WTC11 (cell line): ENCODE measurements around the gene CDK18. TPM values are rescaled to one million over a fixed set of nuclear protein-coding genes. Genes with fewer than 3 reads are reported as not detected.

Experiments used
- ATAC-seq: fragments of 200-7000 bp; cut with Tn5 transposase; 2 replicates; pipeline ENCODE4 v1.10.0; 2021; ENCODE audit warnings: mild to moderate bottlenecking, moderate library complexity
- CTCF ChIA-PET: fragments of 300-600 bp; sonication (Branson Sonifier 250); formaldehyde crosslinking; loops from one replicate; lab custom pipeline; 2021; ENCODE audit warnings: antibody characterized with exemption; lab: Charles Lee
- POLR2A ChIA-PET: fragments of 350-600 bp; sonication (Branson Sonifier 250); formaldehyde crosslinking; loops from one replicate; lab custom pipeline; 2021; ENCODE audit warnings: antibody characterized with exemption; lab: Charles Lee
- DNase-seq: peaks from one replicate; pipeline ENCODE4 v3.0.0; 2021; ENCODE audit warnings: low spot score
- H3K27ac Mint-ChIP-seq: 2 replicates; pipeline ENCODE4 v1.8.0; 2021; ENCODE audit warnings: mixed read lengths
- H3K27me3 Mint-ChIP-seq: 2 replicates; pipeline ENCODE4 v1.8.0; 2021; ENCODE audit warnings: low read depth, mild to moderate bottlenecking, moderate library complexity, mixed read lengths
- H3K36me3 Mint-ChIP-seq: 2 replicates; pipeline ENCODE4 v1.8.0; 2021; ENCODE audit warnings: mixed read lengths
- H3K4me1 Mint-ChIP-seq: 2 replicates; pipeline ENCODE4 v1.8.0; 2022; ENCODE audit warnings: mixed read lengths
- H3K4me3 Mint-ChIP-seq: 2 replicates; pipeline ENCODE4 v1.8.0; 2021; ENCODE audit warnings: mild to moderate bottlenecking, moderate library complexity, mixed read lengths
- H3K9me3 Mint-ChIP-seq: 2 replicates; pipeline ENCODE4 v1.8.0; 2021; ENCODE audit warnings: mixed read lengths
- ATF2 ChIP-seq: sonication (generic); formaldehyde crosslinking; IDR thresholded peaks from 2 replicates; pipeline ENCODE4 v1.8.1; 2022; ENCODE audit warnings: low read depth, missing genetic modification reagents, borderline replicate concordance
- CBFB ChIP-seq: sonication (generic); formaldehyde crosslinking; IDR thresholded peaks from 2 replicates; pipeline ENCODE4 v1.8.1; 2022; ENCODE audit warnings: mild to moderate bottlenecking, low read depth, missing genetic modification reagents
- CTCF ChIP-seq: fragments of 200-600 bp; IDR thresholded peaks from 2 replicates; pipeline ENCODE4 v1.8.0; 2022; ENCODE audit warnings: antibody characterized with exemption
- E2F4 ChIP-seq: sonication (generic); formaldehyde crosslinking; IDR thresholded peaks from 2 replicates; pipeline ENCODE4 v1.8.1; 2022; ENCODE audit warnings: low read depth, mild to moderate bottlenecking, moderate library complexity, missing genetic modification reagents, borderline replicate concordance
- E2F5 ChIP-seq: sonication (generic); formaldehyde crosslinking; IDR thresholded peaks from 2 replicates; pipeline ENCODE4 v1.8.1; 2022; ENCODE audit warnings: mild to moderate bottlenecking, moderate library complexity, missing genetic modification reagents
- ELF4 ChIP-seq: sonication (generic); formaldehyde crosslinking; IDR thresholded peaks from 2 replicates; pipeline ENCODE4 v1.8.1; 2022; ENCODE audit warnings: low read depth, mild to moderate bottlenecking, moderate library complexity, missing genetic modification reagents
- ESRRA ChIP-seq: sonication (generic); formaldehyde crosslinking; IDR thresholded peaks from 2 replicates; pipeline ENCODE4 v1.8.1; 2022; ENCODE audit warnings: mild to moderate bottlenecking, missing genetic modification reagents, borderline replicate concordance
- GRHL2 ChIP-seq: fragments of 250-450 bp; sonication (Bioruptor Pico); IDR thresholded peaks from 2 replicates; pipeline ENCODE4 v1.8.0; 2022; ENCODE audit warnings: mild to moderate bottlenecking, moderate library complexity; ENCODE audit not compliant: insufficient replicate concordance, severe bottlenecking
- MLX ChIP-seq: sonication (generic); formaldehyde crosslinking; IDR thresholded peaks from 2 replicates; pipeline ENCODE4 v1.8.1; 2023; ENCODE audit warnings: mild to moderate bottlenecking, missing genetic modification reagents, moderate library complexity
- RELA ChIP-seq: sonication (generic); formaldehyde crosslinking; IDR thresholded peaks from 2 replicates; pipeline ENCODE4 v1.8.1; 2022; ENCODE audit warnings: missing genetic modification reagents, mild to moderate bottlenecking, borderline replicate concordance
- ZMAT4 ChIP-seq: fragments of 250-450 bp; sonication (Bioruptor Pico); IDR thresholded peaks from 2 replicates; pipeline ENCODE4 v1.9.0; 2021; ENCODE audit warnings: mild to moderate bottlenecking
- ZNF317 ChIP-seq: sonication (generic); formaldehyde crosslinking; IDR thresholded peaks from 2 replicates; pipeline ENCODE4 v1.8.1; 2023; ENCODE audit warnings: low read depth, mild to moderate bottlenecking, moderate library complexity, missing genetic modification reagents, borderline replicate concordance
- total RNA-seq: library from RNA; stranded (reverse); gene quantifications from 3 replicates; pipeline ENCODE4 v1.2.3, GENCODE V29; 2021

CDK18 gene
- total RNA-seq, 1 experiment from 2014 or later, result 71.9 TPM

GRCh38 chr1:205536759-205537361 is 32.4 kb downstream of the CDK18 start:
- DNase-seq, result no peak
- Mint-ChIP-seq H3K9me3 (no peaks in the 10 kb centered on the region), H3K27ac (no peak overlapping the region), H3K27me3 (peaks cover 66% of the 10 kb centered on the region), H3K4me3 (no peak overlapping the region), H3K4me1 (peaks cover 4% of the 10 kb centered on the region; the same call in 1 of the 2 replicates), H3K36me3 (peaks cover 5% of the 10 kb centered on the region; the same call in 1 of the 2 replicates)
- no peak for ATAC-seq
- TF ChIP-seq GRHL2 (no peak), ESRRA (CRISPR knock-in tag) (no peak)
- POLR2A ChIA-PET, result no interaction called here
- CTCF ChIA-PET, result interaction anchor here (0.7 to 2.0 kb wide), 4 partner anchors 8 to 52 kb away, joined by 3 to 8 read pairs (median 4); no protein-coding TSS in a partner anchor

GRCh38 chr1:205537386-205538018 is 33.0 kb downstream of the CDK18 start:
- ATAC-seq, result no peak
- H3K9me3 Mint-ChIP-seq, result no peaks in the 10 kb centered on the region
- POLR2A ChIA-PET, result no interaction called here

More at GRCh38 chr1:205537386-205538018, 33.0 kb downstream of the CDK18 start:
- H3K4me3 Mint-ChIP-seq, result no peak overlapping the region
- H3K4me1 Mint-ChIP-seq, result peaks cover 4% of the 10 kb centered on the region; the same call in 1 of the 2 replicates
- peaks cover 73% of the 10 kb centered on the region for H3K27me3 Mint-ChIP-seq
- TF ChIP-seq MLX (CRISPR knock-in tag), result no peak
- TF ChIP-seq CBFB (CRISPR knock-in tag), result no peak
- no peak for TF ChIP-seq ZNF317 (CRISPR knock-in tag)
- no peak for TF ChIP-seq RELA (CRISPR knock-in tag)
- no peak for TF ChIP-seq E2F5
- TF ChIP-seq ZMAT4 (CRISPR knock-in tag), result no peak
- no peak for TF ChIP-seq CTCF
- TF ChIP-seq ELF4 (CRISPR knock-in tag), result no peak
- no peak for TF ChIP-seq E2F4 (CRISPR knock-in tag)
- TF ChIP-seq ATF2 (CRISPR knock-in tag), result no peak
- no peaks in the 10 kb centered on the region for H3K36me3 Mint-ChIP-seq
- DNase-seq, result no peak
- H3K27ac Mint-ChIP-seq, result no peak overlapping the region
- CTCF ChIA-PET, result interaction anchor here (0.7 to 2.0 kb wide), 6 partner anchors 9 to 63 kb away, joined by 3 to 8 read pairs (median 3); no protein-coding TSS in a partner anchor
